HT-29 (cell line): ENCODE results near the gene C1QTNF1. TPM values are rescaled to one million over a fixed set of nuclear protein-coding genes. Genes with fewer than 3 reads are reported as not detected.
"Not testable (repeated sequence)": the region's sequence is repeated elsewhere in the genome, so short reads cannot be mapped to it uniquely, and the experiment has no call there.

Source experiments
- DNase-seq: peaks from one replicate; pipeline ENCODE4 v3.0.0-alpha.2; 2015; ENCODE audit warnings: low spot score
- total RNA-seq: library from RNA; depleted of rRNA; stranded (reverse); fragments of >200 nt; shearing (Covaris generic); gene quantifications from 2 replicates; pipeline ENCODE4 v1.2.3, GENCODE V29; 2014

The C1QTNF1 gene
- total RNA-seq, 1 experiment from 2014 or later, result 7.5 TPM

DNA sequence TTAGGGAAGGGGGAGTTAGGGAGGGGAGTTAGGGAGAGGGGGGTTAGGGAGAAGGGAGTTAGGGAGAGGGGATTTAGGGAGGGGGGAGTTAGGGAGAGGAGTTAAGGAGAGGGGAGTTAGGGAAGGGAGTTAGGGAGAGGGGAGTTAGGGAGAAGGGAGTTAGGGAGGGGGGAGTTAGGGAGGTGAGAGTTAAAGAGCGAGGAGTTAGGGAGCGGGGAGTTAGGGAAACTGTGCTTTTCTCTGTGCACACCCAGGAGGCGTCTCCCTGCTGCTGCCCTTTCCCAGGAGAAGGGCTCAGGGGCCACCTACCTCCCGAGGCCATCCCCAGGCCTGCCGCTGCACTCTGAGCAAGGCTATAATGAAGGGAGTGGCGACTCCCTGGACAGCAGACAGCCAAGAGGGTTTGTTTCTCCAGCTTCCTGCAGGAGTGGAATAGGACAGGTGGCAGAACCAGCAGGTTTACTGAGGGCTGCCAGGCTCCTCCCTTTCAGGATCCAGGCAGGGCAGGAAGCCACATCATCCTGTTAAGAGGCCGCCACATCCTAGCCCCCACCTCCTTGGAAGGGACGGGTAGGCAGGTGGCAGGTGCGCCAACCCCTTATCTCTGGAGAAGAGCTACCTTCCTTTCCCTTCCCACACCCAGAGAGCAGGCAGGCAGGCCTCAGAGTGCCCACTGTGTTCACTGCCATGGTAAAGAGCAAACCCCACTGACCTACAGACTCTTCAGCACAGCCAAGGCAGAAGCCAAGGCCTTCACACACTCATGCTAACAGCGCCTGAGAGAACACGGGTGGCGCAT, 18.7 kb upstream of the C1QTNF1 start:
- peak; percentile 82 for DNase-seq

DNA sequence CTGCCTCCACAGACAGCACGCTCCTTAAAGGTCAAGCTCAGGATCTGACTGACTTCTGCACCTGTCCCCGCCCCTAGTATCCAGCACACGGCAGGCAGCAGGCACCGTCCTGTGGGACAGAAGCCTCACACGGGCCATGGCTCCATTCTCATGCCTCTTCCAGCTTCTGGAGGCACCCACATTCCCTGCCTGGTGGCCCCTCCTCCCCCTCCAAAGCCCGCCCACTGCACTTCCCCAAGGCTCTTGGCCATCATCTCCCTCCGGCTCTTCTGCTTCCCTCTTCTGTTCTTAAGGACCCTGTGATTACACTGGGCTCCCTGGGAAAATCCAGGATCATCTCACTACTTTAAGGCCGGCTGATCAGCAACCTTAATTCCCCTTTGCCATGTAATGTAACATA, 17.9 kb upstream of the C1QTNF1 start:
- peak; percentile 32 for DNase-seq

DNA sequence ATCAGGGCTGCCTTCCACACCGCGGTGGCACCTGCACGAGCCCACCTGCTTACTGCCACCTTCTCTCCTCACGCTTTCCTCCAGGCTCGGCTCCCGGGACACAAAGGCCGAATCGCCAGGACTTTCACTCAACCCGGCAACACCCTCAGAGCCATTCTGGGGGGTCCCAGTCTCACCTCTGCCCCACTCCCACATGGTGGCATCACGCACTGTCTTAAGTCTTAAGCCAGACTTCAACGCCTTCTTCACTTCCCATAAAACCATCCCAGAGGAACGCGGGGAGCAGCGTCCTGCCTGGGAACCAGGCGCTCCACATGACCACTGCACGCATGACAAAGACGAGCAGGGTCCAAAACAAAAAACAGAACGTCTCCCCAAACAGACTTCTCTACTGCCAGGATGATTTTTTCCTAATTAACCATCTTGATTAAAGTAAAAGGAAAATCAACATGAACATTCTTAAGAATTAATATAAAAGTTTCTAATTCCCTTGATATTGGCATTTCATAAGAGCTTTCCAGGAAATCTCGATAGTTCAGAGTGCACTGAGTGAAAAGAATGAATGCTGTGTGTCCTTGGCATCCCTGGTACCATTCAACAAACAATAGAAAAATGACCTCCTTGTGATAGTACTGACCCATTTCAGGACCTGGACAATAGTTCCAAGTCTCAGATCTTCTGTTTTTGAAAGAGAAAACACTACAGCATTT, 17.0 kb upstream of the C1QTNF1 start:
- no peak for DNase-seq

DNA sequence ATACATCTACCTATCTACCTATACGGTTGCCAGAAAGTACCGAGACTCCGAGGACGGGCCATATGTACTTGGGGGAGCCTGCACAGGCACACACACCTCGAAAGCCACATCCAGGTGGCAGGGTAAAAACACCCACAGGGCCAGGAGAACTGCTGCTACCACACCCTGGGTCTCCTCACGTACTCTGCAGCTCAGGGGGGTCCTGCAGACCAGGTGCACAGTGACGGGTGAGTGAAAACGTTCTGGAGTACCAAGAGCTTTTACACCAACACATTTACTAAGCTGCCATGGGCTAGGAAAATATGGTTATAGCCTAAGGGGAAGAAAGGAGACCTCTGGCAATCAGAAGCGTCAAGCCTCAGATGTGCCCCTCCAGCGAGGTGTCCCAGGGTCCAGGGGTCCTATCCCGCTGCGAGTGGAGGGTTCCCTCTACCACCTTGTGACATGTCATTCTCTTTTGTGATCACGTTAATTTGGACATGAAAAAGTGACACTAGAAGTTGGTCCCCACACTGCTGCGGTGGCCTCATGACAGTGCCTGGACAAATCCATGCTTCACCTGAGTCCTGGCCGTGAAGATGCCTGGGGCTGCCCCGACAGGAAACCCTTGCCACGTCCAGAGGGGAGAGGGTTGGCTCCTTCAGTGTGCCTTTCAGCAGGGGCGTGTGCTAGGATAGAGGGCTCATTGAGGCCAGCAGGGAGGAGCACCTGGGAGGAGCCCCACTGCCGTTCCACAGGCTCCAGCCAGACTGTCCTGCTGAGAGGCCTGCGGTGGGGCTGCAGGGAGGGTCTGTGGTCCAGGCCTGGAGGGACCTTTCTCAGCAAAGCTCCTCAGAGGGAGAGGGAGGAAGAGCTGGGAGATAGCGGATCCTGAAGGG, 16.2 kb upstream of the C1QTNF1 start:
- DNase-seq, result no peak

DNA sequence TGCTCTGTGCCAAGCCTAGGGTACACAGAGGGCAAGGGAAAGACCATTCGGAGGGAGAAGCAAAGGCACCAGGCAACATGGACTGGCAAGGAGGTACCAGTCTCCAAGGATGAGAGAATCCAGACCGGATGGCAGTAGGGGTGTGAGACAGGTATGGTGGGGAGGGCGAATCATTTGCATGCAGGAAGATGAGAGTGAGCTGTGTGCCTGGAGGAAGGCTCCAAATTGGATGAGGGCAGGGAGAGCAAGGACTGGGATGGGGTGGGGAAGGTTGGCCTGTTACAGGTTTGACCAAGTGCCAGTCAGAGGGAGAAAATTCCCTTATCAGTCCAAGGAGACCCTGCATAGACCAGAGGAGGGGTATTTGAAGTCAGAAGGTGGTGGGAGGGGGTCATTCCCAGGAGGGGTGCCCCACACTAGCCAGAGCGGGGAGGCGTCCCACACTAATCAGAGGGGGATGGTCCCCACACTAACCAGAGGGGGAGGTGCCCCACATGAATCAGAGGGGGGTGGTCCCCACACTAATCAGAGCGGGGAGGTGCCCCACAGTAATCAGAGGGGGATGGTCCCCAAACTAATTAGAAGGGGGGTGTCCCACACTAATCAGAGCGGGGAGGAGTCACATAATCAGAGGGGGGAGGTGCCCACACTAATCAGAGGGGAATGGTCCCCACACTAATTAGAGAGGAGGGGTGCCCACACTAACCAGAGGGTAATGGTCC, 15.1 kb upstream of the C1QTNF1 start:
- no peak for DNase-seq

DNA sequence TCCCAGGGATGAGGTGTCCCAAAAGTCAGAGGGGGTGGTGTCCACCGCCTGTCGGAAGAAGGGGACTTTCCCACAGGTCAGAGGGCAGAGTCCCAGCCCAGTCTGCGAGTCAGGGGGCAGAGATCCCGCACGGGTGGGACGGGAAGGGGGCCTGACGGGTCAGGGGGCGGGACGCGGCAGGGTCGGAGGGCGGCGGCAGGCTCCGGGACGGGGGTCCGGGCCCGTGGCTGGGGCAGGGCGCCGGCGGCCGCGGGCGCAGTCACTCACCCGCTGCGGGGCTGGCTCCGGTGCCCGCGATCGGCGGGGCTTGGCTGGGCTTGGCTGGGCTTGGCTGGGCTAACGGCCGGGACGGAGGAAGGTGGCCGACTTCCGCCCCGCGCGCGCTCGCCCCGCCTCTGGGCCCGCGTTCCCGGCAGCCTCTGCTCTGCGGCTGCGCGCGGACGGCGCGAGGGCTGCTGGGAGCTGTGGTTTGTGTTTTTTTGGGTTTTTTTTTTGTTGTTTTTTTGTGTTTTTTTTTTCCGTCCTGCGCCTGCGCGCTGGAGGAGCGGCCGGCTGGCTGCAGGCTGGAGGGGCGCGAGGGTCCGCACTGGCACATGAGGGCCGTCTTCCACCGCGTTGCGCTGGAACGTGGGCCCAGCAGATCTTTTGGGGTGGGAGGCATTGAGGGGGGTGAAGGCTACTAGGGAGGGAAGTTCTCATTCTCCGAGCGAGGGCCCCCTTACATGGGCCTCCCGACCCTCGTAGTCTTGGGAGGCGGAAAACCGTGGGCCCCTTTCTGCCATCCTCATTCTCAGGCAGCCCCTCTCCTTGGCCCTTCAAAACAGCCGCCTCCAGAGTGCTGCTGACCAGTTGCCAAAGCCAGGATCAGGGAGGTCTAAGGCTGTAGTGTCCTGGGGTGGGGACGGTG, 14.3 kb upstream of the C1QTNF1 start, which contains the start of gene CANT1:
Gene CANT1 (minus strand): TSS at position 368 of the 907 bp plus-strand sequence. CDS start 12,142 bp downstream, outside the sequence.
- peak; percentile 63 for DNase-seq

DNA sequence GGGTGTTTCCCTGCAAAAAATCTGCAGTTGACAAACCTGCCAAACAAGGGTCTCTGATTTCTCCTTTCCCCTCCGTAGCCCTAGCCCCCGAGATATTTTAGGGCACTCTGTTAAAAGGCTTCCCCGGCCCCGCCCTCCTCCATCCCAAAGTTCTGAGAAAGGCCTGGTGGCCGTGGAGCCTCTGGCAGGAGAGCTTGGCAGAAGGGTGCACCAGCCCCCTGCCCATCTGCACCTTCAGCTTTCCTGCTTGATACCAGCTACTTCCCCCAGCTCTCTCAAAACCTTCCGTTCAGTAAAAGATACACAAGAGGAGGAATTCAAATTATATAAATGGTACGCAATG, 13.7 kb upstream of the C1QTNF1 start:
- DNase-seq, result no peak

DNA sequence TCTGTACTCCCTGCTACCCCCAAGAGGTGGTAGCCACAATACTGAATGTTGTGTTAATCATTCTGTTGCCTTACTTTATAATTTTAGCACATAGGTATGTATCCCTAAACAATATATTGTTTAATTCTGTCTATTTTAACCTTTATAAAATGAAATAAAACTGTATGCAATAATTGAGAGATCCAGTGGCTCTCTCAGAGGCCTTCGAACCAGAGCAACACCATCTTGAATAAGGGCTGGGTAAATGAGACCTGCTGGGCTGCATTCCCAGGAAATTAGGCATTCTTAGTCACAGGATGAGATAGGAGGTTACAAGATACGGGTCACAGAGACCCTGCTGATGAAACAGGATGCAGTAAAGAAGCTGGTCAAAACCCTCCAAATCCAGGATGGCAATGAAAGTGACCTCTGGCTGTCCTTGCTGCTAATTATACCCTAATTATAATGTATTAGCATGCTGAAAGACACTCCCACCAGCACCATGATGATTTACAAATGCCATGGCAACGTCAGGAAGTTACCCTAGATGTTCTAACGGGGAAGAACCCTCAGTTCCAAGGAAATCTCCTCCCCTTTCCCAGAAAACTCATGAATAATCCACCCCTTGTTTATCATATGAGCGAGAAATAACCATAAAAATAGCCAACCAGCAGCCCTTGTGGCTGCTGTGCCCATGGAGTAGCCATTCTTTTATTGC, 12.4 kb upstream of the C1QTNF1 start:
- DNase-seq, result no peak

DNA sequence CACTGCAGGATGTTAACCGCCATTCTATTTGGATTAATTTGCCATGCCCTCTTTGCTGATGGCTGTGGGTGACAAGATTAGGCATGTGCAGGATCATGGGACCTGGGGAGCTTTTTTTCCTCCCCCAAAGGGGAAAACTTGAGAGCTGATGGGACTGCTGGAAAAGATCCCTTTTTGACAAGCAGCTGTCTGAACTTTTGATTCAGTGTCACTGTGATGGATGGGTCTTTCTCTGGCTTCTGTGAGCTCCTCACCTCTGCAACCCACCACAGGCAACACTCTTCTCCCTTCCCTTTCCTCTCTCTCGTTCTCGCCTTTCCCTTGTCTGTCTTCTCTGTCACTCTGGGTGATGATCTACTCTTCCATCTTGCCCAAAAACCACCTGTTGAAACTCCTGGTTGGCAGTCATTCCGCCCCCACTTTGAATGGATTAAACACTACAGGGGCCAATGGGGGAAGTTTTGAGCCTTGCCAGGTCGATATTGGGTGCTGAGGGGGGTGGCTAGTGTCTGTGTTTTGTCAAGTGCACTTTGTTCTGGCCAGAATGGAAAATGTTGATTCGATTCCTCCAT, 11.3 kb upstream of the C1QTNF1 start:
- DNase-seq, result no peak

DNA sequence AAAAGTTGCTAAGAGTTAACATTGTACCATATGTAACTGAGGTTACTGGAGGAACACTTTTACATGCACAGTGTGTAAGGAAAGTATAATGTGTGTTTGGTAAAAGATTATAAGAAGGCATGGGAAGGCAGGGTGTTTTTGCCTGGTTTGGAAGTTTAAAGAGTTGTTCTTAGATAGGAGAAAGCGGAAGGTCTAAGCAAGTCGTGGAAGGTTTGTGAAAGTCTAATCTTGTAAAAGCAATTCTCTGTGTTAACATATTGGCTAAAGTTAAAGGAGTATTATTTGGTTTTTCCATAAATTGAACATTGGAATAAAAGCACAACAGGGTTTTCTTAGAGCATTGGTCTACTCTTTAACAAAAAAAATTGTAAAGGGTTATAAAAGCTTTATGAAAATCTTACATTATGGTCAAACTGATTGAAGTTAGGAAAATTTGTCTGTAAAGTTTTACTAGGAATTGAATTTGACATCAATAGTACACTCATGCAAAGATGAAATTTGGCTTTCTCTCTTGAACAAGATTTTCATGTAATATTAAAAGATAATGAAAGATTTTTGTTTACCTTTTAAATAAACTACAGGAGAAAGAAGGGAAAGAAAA, 9.7 kb upstream of the C1QTNF1 start:
- DNase-seq, result no peak

DNA sequence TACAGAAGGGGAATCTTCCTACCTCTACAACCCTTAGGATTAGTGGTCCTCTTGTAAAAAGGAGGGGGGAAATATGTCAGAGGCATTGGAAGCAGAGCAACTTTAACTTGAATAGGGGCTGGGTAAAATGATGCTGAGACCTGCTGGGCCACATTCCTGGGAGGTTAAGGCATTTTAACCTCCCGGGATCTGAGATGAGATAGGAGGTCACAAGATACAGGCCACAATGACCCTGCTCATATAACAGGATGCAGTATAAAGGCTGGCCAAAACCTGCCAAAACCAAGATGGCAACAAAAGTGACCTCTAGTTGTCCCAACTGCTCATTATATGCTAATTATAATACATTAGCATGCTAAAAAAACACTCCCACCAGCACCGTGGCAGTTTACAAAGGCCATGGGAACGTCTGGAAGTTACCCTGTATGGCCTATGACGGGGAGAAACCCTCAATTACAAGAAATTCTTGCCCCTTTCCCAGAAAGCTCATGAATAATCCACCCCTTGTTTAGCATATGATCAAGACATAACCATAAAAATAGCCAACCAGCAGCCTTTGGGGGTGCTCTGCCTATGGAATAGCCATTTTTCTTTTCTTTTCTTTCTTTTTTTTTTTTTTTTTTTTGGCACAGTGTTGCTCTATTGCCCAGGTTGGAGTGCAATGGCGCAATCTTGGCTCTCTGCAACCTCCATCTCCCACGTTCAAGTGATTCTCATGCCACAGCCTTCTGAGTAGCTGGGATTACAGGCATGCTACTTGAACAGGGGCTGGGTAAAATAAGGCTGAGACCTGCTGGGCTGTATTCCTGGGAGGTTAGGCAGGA, 6.2 kb upstream of the C1QTNF1 start:
- no peak for DNase-seq

DNA sequence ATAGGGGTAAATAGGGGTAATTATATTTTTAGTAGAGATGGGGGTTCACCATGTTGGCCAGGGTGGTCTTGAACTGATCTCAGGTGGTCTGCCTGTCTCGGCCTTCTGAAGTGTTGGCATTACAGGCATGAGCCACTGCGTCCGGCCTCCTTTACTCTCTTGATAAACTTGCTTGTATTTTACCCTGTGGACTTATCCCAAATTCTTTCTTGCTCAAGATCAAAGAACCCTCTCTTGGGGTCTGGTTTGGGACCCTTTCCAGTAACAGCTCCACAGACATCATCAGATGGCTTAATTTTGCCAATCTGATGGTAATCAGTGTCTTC, 5.6 kb upstream of the C1QTNF1 start:
- no peak for DNase-seq

DNA sequence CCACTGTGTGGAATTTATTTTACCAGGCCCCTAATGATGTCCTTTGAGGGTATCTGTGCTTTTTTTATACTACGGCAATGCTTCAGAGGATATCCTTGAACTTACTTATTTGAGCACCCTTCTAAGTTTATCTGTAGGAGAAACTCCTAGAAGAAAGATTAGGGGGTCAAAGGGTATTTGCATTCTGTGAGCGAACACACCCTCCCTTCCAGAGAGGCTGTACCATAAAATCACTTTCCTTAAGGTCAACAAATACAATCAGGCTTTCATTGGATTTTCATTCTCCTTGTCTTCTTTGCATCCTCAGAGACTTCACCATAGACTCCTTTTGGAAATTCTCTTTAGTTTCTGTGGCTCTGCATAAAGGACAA, 4.7 kb upstream of the C1QTNF1 start:
- no peak for DNase-seq

DNA sequence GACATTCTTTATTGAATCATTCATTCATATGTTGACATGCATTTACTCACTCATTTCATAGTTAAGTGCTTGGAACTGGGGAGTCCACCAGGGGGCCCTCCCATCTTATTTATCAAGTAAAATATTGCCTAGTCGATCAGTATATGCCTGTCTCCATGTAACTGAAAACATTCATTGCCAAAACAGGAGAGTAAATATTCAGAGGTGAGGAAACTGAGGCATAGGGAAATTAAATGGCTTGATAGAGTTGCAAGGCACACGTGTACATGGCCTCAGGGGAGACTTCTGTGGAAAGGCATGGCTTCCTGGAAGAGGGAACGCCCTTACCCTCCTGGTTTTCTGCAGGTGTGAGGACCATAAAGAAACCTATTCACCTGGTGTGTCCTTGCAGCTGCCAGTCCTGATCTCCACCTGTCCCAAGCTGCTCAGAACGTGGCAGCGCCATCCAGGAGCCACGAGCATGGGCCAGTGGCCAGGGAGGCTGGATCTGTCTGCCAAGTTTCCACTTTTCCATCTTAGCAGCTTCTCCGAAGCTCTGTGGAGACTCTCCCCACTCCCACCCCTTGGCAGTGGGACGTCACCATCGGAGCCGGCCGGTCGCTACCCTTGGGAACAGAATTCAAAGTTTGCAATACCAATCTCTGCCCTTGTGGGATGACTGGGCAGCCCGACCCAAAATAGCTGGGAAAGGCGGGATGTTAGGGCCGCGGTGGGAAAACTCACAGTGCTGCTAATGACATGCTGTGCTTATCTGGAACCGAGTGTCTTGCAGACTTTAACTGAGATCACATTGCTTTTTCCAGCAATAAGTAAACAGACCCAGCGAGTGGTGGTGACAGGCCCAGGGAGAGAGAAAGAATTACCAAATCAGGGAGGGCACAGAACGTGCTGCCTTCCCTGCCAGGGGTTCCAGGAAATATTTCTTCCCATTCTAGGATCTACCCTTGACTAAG, 4.1 kb upstream of the C1QTNF1 start:
- DNase-seq, result peak; percentile 88

DNA sequence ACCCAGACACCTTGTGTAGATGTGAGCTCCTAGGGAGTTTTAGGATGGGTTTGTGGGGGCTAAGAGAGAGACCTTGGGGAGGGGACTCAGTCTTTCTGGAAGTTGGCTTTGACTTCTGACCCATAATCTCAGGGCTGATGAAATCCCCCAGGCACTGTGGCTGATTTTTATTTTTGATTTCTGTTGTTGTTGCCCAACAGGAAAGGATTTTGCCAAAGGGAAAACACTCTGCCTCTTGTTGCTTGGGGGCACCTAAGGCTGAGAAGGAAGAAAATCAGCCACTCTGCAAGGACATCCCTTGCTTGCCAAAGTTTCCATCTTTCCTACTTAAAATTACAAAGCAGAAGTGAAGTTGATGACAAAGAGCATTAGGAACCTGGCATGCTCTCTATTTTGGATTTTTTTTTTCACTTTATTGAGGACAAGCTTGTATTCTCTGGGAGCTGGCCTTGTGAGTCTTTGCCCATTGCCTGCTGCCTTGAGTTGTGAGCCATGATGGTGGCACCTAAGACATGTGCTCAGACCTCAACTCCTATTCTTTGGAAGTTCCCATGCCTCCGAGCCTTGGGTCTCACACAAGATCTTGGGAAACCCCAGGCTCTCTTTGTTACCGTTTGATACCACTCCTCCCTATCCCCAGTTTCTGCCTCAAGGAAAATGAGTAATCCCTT, 3.2 kb upstream of the C1QTNF1 start:
- no peak for DNase-seq

DNA sequence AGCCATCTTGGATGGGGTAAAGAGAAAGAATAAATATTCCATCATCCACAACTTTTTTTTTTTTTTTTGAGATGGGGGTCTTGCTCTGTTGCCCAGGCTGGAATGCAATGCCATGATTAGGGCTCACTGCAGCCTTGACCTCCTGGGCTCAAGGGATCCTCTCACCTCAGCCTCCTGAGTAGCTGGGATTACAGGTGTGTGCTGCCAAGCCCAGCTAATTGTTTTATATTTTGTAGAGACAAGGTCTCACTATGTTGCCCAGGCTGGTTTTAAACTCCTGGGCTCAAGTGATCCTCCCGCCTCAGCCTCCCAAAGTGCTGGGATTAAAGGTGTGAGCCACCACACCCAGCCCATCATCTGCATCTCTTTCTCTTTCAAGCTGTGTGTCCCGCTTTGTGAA, 2.0 kb upstream of the C1QTNF1 start:
- DNase-seq, result not testable (repeated sequence)
